NCI-H524 treated with DMSO at 0.1 percent for 48 hours (cell line): ENCODE data around the gene ANTXR1.

Experiments
- DNase-seq: peaks from one replicate; lab custom pipeline; 2025; lab: John Stamatoyannopoulos, UW

ANTXR1 gene

DNA sequence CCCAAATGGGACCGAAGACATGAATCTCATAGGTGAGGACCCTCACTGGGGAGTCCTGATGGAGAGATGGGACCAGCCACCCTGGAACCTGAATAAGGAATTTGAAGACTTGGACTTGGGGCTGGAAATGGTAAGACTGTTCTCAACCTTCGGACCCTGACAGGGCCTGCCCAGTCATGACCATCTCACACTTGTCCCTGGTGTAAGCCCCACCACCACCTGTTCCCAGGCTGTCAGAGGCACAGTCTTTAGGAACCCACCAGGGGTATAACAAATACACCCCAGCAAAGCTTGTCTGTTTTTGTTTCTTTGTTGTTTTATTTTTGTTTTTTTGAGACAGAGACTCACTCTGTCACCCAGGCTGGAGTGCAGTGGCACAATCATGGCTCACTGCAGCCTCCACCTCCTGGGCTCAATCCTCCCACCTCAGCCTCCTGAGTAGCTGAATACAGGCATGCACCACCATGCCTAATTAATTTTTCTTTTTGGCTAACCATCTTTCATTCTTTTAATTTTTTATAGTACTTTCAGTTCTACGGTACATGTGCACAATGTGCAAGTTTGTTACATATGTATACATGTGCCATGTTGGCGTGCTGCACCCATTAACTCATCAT lies 267.9 kb downstream of the ANTXR1 start:
- no peak for DNase-seq

GRCh38 chr2:69285379-69285894 lies 272.5 kb downstream of the ANTXR1 start:
- peak; percentile 39 for DNase-seq

DNA sequence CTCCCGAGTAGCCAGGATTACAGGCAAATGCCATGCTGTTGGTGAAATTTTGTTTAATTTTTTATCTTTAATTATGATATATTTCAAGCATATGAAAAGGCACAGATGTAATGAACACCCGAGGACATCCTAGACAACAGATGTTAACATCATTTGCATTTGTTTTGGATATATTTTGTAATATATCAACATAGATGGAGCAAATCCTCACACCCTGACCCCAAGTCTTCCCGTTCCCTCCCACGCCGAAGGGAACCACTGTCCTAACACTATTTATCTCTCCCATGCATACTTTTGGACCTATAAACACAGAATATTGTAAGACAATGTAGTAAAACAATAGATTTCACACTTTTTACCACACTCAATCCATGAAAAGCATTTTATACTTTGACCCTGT lies 274.6 kb downstream of the ANTXR1 start:
- no peak for DNase-seq

DNA sequence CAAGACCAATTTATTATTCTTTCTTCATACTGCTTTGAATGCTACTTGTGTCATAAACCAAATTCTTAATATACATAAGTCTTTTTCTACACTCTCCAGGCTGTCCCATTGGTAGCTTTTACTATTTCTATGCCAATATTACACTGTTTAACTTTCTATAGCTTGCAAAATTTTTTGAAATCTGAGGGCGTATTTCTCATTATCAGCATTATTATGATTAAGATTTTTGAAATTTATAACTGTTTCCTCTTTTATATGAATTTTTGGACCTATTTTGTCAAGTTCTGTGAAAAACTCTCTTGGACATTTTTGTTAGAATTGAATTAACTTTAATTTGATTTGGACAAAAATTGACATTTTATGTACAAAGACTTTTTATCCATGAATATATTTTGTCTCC lies 275.4 kb downstream of the ANTXR1 start:
- no peak for DNase-seq

DNA sequence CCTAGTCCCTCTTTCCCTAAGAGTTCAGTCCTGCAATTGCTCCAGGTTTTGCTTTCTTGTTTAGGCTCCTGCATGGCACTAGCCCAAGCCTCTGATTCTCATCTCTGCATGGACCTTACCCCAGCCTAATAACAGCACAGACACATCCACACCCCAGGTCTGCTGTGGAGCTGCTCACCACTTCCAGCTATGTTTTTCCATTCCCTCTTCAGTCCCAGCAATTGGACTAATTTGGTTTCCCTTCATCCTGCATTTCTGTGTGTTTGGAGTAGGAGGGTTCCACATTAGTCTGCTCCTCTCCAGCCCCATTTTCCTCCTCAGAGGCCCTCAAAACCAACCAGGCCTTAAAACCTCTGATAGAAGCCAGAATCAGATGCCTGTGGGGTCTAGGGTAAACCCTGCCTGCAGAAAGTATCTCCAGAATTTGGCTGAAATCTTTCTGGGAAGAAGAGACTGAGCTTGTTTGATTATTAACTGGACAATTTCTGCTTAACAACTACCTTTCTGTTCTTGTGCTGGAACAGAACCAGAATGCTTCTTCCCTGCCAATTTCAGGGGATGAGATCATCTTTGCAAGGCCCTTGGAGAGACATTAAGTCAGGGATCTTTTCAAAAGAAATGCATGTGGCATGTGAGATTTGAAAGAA lies 278.1 kb downstream of the ANTXR1 start:
- no peak for DNase-seq

- no peak for DNase-seq
Measured at GRCh38 chr2:69291721-69292120, 278.7 kb downstream of the ANTXR1 start.

GRCh38 chr2:69292256-69292655 lies 279.3 kb downstream of the ANTXR1 start:
- DNase-seq: no peak

GRCh38 chr2:69296421-69296820 lies 283.4 kb downstream of the ANTXR1 start:
- DNase-seq: no peak

GRCh38 chr2:69297216-69297615 lies 284.2 kb downstream of the ANTXR1 start:
- DNase-seq: no peak

GRCh38 chr2:69298261-69298660 lies 285.3 kb downstream of the ANTXR1 start:
- DNase-seq: no peak

DNA sequence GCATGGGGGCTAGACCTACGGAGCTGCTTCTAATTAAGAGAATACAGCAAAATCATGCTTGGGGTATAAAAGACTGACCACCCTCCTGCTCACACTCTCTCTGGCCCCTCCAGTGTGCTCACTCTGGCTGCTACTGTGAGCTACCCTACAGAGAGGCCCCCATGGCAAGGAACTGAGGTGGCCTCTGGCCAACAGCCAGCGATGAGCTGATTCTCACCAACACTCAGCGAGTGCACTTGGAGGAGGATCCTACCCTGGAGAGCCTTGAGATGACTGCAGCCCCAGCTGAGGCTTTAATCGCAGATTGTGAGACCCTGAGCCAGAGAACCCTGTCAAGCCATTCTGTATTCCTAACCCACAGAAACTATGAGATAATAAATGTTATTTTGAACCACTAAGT lies 285.9 kb downstream of the ANTXR1 start:
- no peak for DNase-seq
